Suprapubic skin (tissue), 4 donors: ENCODE data around the gene FAM200B.

Source experiments
- EP300 ChIP-seq: sonication (generic); formaldehyde crosslinking; IDR thresholded peaks from one replicate; pipeline ENCODE4 v1.6.1; 2017; ENCODE audit warnings: antibody characterized with exemption
- POLR2A ChIP-seq, 2 donors: fragments of 450-650 bp; IDR thresholded peaks; one replicate each; pipeline ENCODE4 v1.6.1; 2017; ENCODE audit warnings: antibody characterized with exemption in 2 of 2, mild to moderate bottlenecking in 2 of 2, moderate library complexity in 2 of 2
- POLR2AphosphoS5 ChIP-seq, 3 donors: sonication (generic); formaldehyde crosslinking; IDR thresholded peaks; one replicate each; pipeline ENCODE4 v1.6.1; 2017; ENCODE audit warnings: antibody characterized with exemption in 3 of 3
- TF ChIP-seq, protein P1 (sequence below), 2 donors: fragments of 200-600 bp in 1 of 2; fragments of 450-650 bp in 1 of 2; sonication (generic) in 1 of 2; IDR thresholded peaks; one replicate each; pipeline ENCODE4 v1.5.1; 2016 to 2019; ENCODE audit warnings: antibody characterized with exemption in 2 of 2, mild to moderate bottlenecking in 1 of 2, moderate library complexity in 1 of 2

DNA sequence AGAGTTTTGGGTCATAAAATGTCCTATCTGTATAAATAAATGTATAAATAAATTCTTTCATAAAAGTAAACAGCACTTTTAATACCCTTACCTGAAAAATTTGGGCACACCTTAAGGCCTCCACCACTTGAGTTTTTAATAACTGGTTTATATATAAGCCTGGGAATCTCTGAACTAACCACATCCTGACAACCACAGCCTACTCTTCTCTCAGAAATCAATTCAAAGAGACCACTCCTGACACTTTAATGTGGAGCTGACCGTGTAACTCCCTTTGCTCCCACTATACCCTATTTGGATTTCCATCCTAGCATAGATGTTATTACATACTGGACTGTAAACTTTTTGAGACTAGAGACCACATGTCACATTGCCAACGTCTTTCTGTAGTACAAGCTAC is 30.0 kb upstream of the FAM200B start:
- TF ChIP-seq, protein P1, sequence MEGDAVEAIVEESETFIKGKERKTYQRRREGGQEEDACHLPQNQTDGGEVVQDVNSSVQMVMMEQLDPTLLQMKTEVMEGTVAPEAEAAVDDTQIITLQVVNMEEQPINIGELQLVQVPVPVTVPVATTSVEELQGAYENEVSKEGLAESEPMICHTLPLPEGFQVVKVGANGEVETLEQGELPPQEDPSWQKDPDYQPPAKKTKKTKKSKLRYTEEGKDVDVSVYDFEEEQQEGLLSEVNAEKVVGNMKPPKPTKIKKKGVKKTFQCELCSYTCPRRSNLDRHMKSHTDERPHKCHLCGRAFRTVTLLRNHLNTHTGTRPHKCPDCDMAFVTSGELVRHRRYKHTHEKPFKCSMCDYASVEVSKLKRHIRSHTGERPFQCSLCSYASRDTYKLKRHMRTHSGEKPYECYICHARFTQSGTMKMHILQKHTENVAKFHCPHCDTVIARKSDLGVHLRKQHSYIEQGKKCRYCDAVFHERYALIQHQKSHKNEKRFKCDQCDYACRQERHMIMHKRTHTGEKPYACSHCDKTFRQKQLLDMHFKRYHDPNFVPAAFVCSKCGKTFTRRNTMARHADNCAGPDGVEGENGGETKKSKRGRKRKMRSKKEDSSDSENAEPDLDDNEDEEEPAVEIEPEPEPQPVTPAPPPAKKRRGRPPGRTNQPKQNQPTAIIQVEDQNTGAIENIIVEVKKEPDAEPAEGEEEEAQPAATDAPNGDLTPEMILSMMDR (IDR thresholded peaks at IDR 0.05), result no peak
- TF ChIP-seq EP300 (no peak), POLR2AphosphoS5 (IDR thresholded peaks at IDR 0.05) (no peak), POLR2A (IDR thresholded peaks at IDR 0.05) (no peak)
